ENCODE results near the gene LCE1F.

Gene LCE1F

DNA sequence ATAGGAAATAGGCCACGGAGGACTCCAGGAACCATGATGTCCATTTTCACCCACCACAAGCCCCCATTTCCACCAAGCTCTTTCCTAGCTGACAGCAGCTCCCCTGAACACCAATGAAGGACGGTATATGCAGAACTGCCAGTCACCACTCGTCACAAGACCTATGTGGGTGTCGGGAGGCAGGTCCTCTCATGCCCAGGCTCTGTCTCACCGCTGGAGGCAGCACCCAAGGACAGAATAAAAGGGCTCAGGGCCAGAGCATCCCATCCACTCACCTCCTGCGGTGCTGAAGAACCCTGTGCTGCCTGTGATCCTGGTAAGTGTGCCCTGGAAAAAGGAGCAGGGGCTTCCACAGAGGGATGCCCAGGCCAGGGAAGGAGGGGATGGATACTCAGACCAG lies at the start of gene LCE1F:
Gene LCE1F, plus strand, starts transcription at position 266 of the 400 bp plus-strand sequence. CDS start 1,232 bp downstream, outside the sequence.
- no peak for DNase-seq

DNA sequence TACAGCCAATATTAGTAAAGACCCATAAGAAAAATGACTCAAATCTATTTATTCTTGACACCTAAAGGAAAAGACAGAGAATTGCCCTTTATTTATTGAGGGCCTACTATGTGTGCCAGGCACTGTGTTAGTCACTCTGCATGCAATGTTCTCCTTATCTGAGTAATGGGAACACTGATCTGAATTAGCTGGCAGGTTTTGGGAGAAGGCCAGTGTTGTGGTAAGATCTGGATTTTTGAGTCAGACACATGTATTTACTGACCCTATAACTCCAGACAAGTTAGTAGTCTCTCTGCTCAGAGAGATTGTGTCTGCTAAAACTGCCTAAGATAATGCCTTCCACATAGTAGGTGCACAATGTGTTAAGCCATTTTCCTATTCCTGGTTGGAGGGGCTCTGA lies 49.7 kb upstream of the LCE1F start:
- no peak for DNase-seq

GRCh38 chr1:152728986-152729385 lies 46.0 kb upstream of the LCE1F start:
- DNase-seq = no peak

DNA sequence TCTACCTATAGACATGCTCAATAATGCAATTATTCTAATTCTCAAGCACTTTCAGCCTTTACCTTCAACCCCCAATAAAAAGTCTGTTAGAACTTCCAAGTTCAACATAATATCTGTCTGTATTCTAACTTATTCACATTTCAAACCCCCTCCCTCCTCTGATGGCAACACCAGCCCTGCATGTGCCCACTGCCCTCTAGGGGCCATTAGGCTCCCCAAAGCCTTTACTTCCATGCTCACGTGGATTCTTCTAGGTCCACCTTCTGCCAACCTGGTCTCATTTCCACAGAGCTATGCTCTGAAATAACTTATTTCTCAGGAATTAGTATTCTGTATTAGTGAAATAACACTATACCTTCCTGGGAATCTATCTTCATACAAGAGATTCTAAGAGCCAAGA lies 39.3 kb upstream of the LCE1F start:
- DNase-seq = no peak

GRCh38 chr1:152737997-152738396 lies 36.9 kb upstream of the LCE1F start:
- no peak for DNase-seq

GRCh38 chr1:152739841-152740240 lies 35.1 kb upstream of the LCE1F start:
- DNase-seq = no peak

- DNase-seq = no peak
Measured at GRCh38 chr1:152741656-152742055, 33.3 kb upstream of the LCE1F start.

GRCh38 chr1:152743371-152744145 lies 31.4 kb upstream of the LCE1F start:
- no peak for DNase-seq

- no peak for DNase-seq
Measured at GRCh38 chr1:152745289-152745704, 29.6 kb upstream of the LCE1F start.

- DNase-seq = no peak
Measured at GRCh38 chr1:152745765-152746444, 29.0 kb upstream of the LCE1F start.

DNA sequence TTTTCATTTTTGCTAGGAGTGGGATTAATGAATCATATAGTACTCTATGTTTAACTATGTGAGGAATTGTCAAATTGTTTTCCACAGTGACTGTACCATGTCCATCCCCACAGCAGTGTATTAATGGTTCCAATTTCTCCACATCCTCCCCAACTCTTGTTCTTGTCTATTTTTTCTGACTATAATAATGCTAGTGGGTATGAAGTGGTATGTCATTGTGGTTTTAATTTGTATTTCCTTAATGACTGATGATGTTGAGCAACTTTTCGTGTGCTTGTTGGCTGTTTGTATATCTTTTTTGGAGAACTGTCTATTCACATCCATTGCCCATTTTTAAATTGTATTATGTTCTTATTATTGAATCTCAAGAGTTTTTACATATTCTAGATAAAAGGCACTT lies 27.1 kb upstream of the LCE1F start:
- no peak for DNase-seq

DNA sequence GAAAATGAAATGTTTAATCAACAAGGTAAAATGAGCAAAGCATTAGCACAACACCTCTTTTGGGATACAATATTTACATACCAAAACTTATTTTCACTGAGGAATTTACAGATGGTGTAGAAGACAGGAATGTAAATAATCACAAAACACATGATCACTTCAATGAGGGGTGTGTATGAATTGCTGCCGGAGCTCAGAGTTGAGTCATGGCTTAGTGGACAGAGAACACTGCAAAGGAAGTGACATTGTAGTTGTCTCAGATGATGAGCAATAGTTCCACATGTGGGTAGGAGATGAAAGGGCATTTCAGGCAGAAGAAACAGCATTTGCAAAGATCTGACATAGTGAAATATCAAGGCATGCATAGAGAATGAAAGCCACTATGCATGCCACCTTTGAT lies 22.7 kb upstream of the LCE1F start:
- DNase-seq = no peak

GRCh38 chr1:152753586-152753985 lies 21.4 kb upstream of the LCE1F start:
- DNase-seq = no peak

DNA sequence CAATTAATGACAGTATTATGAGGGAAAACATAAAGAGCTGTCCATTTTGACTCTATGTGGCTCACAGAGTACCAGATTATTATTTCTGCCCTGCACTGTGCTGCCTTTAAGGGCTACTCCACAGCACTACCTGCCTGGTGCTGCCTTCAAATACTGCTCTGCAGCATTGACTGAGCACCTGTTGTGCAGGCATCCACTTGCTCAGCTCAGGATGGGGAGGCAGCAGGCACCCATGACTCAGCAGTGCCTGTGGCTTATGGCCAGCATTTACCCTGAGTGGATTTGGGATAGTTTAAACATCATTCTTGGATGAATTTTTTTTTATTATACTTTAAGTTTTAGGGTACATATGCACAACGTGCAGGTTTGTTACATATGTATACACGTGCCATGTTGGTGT lies 18.1 kb upstream of the LCE1F start:
- no peak for DNase-seq

- no peak for DNase-seq
Measured at GRCh38 chr1:152757747-152758146, 17.2 kb upstream of the LCE1F start, which contains the start of gene KPRP. Gene KPRP (plus strand): TSS chr1:152758025. CDS start chr1:152759589, 1,564 bp downstream.

DNA sequence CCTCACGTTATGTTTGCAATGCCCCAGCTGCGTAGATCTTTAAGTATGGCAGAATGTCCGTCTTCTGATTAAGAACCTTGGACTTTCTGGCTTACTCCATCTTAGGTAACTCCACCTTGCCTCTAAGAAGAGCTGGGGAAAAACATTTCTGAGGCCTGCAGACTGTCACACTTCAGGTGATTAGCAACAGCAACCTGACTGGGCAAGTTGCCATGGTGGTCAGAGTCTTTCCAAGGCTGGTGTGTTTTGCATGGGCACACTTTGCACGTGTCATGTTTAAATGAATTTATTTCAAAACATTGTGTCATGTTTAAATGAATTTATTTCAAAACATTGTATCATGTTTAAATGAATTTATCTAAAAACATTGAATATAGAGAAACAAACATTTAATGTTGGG lies 16.3 kb upstream of the LCE1F start:
- DNase-seq = no peak

GRCh38 chr1:152759453-152760173 lies 15.3 kb upstream of the LCE1F start:
- DNase-seq = no peak

GRCh38 chr1:152760551-152761190 lies 14.3 kb upstream of the LCE1F start:
- no peak for DNase-seq

DNA sequence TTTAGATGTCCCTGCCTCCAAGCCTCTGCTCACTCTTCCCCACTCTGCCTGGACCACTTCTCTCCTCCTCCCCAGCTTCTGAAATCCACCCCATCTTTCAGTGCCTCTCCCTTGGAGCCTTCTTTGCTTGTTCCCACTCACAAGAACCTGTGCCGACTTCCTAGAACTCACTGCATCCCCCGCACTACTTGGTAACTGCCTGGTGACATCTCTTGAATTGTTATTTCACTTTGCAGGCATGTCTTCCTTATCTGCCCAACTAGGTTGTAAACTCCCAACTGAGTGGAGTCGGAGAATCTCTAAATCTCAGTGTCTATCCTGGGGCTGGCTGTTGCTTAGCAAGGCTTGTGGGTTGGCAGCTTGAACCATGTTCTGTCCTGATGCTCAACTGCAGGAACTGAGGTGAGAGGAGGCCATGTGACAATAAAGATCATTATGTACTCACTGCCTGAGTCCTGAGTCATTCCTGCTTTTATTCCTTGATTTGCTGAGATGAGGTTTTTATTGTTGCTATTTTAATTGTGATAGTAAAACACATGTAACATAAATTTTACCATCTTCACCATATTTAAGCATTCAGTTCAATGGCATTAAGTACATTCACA lies 13.2 kb upstream of the LCE1F start:
- DNase-seq = no peak

GRCh38 chr1:152768847-152769533 lies 6.0 kb upstream of the LCE1F start:
- DNase-seq = no peak

GRCh38 chr1:152770411-152770810 lies 4.5 kb upstream of the LCE1F start:
- DNase-seq = no peak

GRCh38 chr1:152776361-152776760 lies 1.4 kb downstream of the LCE1F start:
- DNase-seq = no peak
